ENCODE results near the gene REV1.

GRCh38 chr2:99425022-99425421, 64.8 kb downstream of the REV1 start:
- TF ChIP-seq EZH2phosphoT487 (IDR thresholded peaks at IDR 0.05; ENCODE audit: low read length) (no peak), CTCF (IDR thresholded peaks at IDR 0.05; ENCODE audit: low read length) (no peak), EZH2 (optimal IDR thresholded peaks at IDR 0.05; ENCODE audit: low read depth, low read length) (no peak)
